ENCODE data around the gene TRPM5. TPM values are rescaled to one million over a fixed set of nuclear protein-coding genes. Genes with fewer than 3 reads are reported as not detected.
A peak's percentile ranks its signal among the peaks of the same experiment; 100 is the strongest.

The TRPM5 gene
- polyA plus RNA-seq, 1 donor: 0.87 TPM

GRCh38 chr11:2444821-2445745 is 769 bp upstream of the TRPM5 start, which contains the start of gene KCNQ1:
Gene KCNQ1, plus strand, starts transcription at chr11:2445008. Its CDS starts 91 bp downstream, at chr11:2445099.
- Histone ChIP-seq H3K4me1 (ENCODE audit: control insufficient read depth, insufficient read depth, low read length) (peaks cover 38% of the 10 kb centered on the region), H3K36me3 (ENCODE audit: control insufficient read depth, insufficient read depth, low read length) (no peaks in the 10 kb centered on the region), H3K9me3 (ENCODE audit: control insufficient read depth, low read depth, low read length) (peaks cover 3% of the 10 kb centered on the region), H3K27ac (ENCODE audit: low read length) (no peak within 1 kb of the TSS), H3K27me3 (ENCODE audit: control insufficient read depth, insufficient read depth, low read length) (peaks cover 28% of the 10 kb centered on the region), H3K4me3 (ENCODE audit: low read length) (peak within 1 kb of the TSS; percentile 49)
- no CpG with 5 or more reads among the region's 116 CpGs for WGBS (ENCODE audit: insufficient coverage, low lambda C conversion rate)
- peak in 1 of 2 donors; percentile 72 for DNase-seq

GRCh38 chr11:2443406-2443805 is 908 bp downstream of the TRPM5 start:
- Histone ChIP-seq H3K4me3 (ENCODE audit: low read length) (peak overlapping the region; percentile 36), H3K9me3 (ENCODE audit: control insufficient read depth, low read depth, low read length) (peaks cover 3% of the 10 kb centered on the region), H3K27me3 (ENCODE audit: control insufficient read depth, insufficient read depth, low read length) (peaks cover 28% of the 10 kb centered on the region), H3K4me1 (ENCODE audit: control insufficient read depth, insufficient read depth, low read length) (peaks cover 38% of the 10 kb centered on the region), H3K36me3 (ENCODE audit: control insufficient read depth, insufficient read depth, low read length) (no peaks in the 10 kb centered on the region), H3K27ac (ENCODE audit: low read length) (no peak overlapping the region)
- no CpG with 5 or more reads among the region's 11 CpGs for WGBS (ENCODE audit: insufficient coverage, low lambda C conversion rate)
- no peak for DNase-seq

GRCh38 chr11:2442589-2442988 is 1.7 kb downstream of the TRPM5 start:
- Histone ChIP-seq H3K36me3 (ENCODE audit: control insufficient read depth, insufficient read depth, low read length) (no peaks in the 10 kb centered on the region), H3K4me1 (ENCODE audit: control insufficient read depth, insufficient read depth, low read length) (peaks cover 38% of the 10 kb centered on the region), H3K4me3 (ENCODE audit: low read length) (no peak overlapping the region), H3K27me3 (ENCODE audit: control insufficient read depth, insufficient read depth, low read length) (peaks cover 28% of the 10 kb centered on the region), H3K27ac (ENCODE audit: low read length) (no peak overlapping the region), H3K9me3 (ENCODE audit: control insufficient read depth, low read depth, low read length) (peaks cover 3% of the 10 kb centered on the region)
- DNase-seq: peak in 1 of 2 donors; percentile 81
- WGBS (ENCODE audit: insufficient coverage, low lambda C conversion rate): 100% methylated on average over 1 of the region's 2 CpGs

GRCh38 chr11:2441171-2441570 is 3.1 kb downstream of the TRPM5 start:
- no peak overlapping the region for H3K27ac ChIP-seq (ENCODE audit: low read length)
- no peaks in the 10 kb centered on the region for H3K36me3 ChIP-seq (ENCODE audit: control insufficient read depth, insufficient read depth, low read length)
- no peak overlapping the region for H3K4me3 ChIP-seq (ENCODE audit: low read length)
- H3K4me1 ChIP-seq (ENCODE audit: control insufficient read depth, insufficient read depth, low read length): peaks cover 32% of the 10 kb centered on the region
- H3K27me3 ChIP-seq (ENCODE audit: control insufficient read depth, insufficient read depth, low read length): peaks cover 22% of the 10 kb centered on the region
- WGBS (ENCODE audit: insufficient coverage, low lambda C conversion rate): no CpG with 5 or more reads among the region's 4 CpGs
- peak in 1 of 2 donors; percentile 64 for DNase-seq
- peaks cover 3% of the 10 kb centered on the region for H3K9me3 ChIP-seq (ENCODE audit: control insufficient read depth, low read depth, low read length)

- peaks cover 17% of the 10 kb centered on the region for H3K27me3 ChIP-seq (ENCODE audit: control insufficient read depth, insufficient read depth, low read length)
- no CpG with 5 or more reads among the region's 8 CpGs for WGBS (ENCODE audit: insufficient coverage, low lambda C conversion rate)
- H3K4me1 ChIP-seq (ENCODE audit: control insufficient read depth, insufficient read depth, low read length): peaks cover 27% of the 10 kb centered on the region
- no peak for DNase-seq
- H3K4me3 ChIP-seq (ENCODE audit: low read length): no peak overlapping the region
- peaks cover 3% of the 10 kb centered on the region for H3K9me3 ChIP-seq (ENCODE audit: control insufficient read depth, low read depth, low read length)
- H3K27ac ChIP-seq (ENCODE audit: low read length): no peak overlapping the region
- H3K36me3 ChIP-seq (ENCODE audit: control insufficient read depth, insufficient read depth, low read length): no peaks in the 10 kb centered on the region
These were observed 3.7 kb downstream of the TRPM5 start for GRCh38 chr11:2440646-2441045.

- peaks cover 24% of the 10 kb centered on the region for H3K4me1 ChIP-seq (ENCODE audit: control insufficient read depth, insufficient read depth, low read length)
- H3K36me3 ChIP-seq (ENCODE audit: control insufficient read depth, insufficient read depth, low read length): no peaks in the 10 kb centered on the region
- no peak overlapping the region for H3K27ac ChIP-seq (ENCODE audit: low read length)
- peaks cover 3% of the 10 kb centered on the region for H3K9me3 ChIP-seq (ENCODE audit: control insufficient read depth, low read depth, low read length)
- no peak for DNase-seq
- H3K27me3 ChIP-seq (ENCODE audit: control insufficient read depth, insufficient read depth, low read length): peaks cover 13% of the 10 kb centered on the region
- H3K4me3 ChIP-seq (ENCODE audit: low read length): no peak overlapping the region
- 86% methylated on average over 1 of the region's 3 CpGs for WGBS (ENCODE audit: insufficient coverage, low lambda C conversion rate)
These were observed 4.5 kb downstream of the TRPM5 start for GRCh38 chr11:2439820-2440219.

GRCh38 chr11:2437516-2437915 is 6.8 kb downstream of the TRPM5 start:
- DNase-seq: no peak
- H3K27ac ChIP-seq (ENCODE audit: low read length): no peak overlapping the region
- WGBS (ENCODE audit: insufficient coverage, low lambda C conversion rate): 100% methylated on average over 1 of the region's 4 CpGs

GRCh38 chr11:2436521-2437031 is 7.7 kb downstream of the TRPM5 start:
- DNase-seq: no peak
- Histone ChIP-seq H3K9me3 (ENCODE audit: control insufficient read depth, low read depth, low read length) (no peaks in the 10 kb centered on the region), H3K27me3 (ENCODE audit: control insufficient read depth, insufficient read depth, low read length) (no peaks in the 10 kb centered on the region), H3K36me3 (ENCODE audit: control insufficient read depth, insufficient read depth, low read length) (no peaks in the 10 kb centered on the region), H3K27ac (ENCODE audit: low read length) (no peak overlapping the region), H3K4me3 (ENCODE audit: low read length) (no peak overlapping the region), H3K4me1 (ENCODE audit: control insufficient read depth, insufficient read depth, low read length) (peaks cover 10% of the 10 kb centered on the region)
- no CpG with 5 or more reads among the region's 13 CpGs for WGBS (ENCODE audit: insufficient coverage, low lambda C conversion rate)

More at GRCh38 chr11:2437516-2437915, 6.8 kb downstream of the TRPM5 start:
- Histone ChIP-seq H3K4me3 (ENCODE audit: low read length) (no peak overlapping the region), H3K4me1 (ENCODE audit: control insufficient read depth, insufficient read depth, low read length) (peaks cover 16% of the 10 kb centered on the region), H3K9me3 (ENCODE audit: control insufficient read depth, low read depth, low read length) (no peaks in the 10 kb centered on the region), H3K36me3 (ENCODE audit: control insufficient read depth, insufficient read depth, low read length) (no peaks in the 10 kb centered on the region), H3K27me3 (ENCODE audit: control insufficient read depth, insufficient read depth, low read length) (no peaks in the 10 kb centered on the region)

GRCh38 chr11:2436013-2436520 is 8.2 kb downstream of the TRPM5 start:
- Histone ChIP-seq H3K27ac (ENCODE audit: low read length) (no peak overlapping the region), H3K9me3 (ENCODE audit: control insufficient read depth, low read depth, low read length) (no peaks in the 10 kb centered on the region), H3K4me1 (ENCODE audit: control insufficient read depth, insufficient read depth, low read length) (peaks cover 5% of the 10 kb centered on the region), H3K4me3 (ENCODE audit: low read length) (no peak overlapping the region), H3K27me3 (ENCODE audit: control insufficient read depth, insufficient read depth, low read length) (no peaks in the 10 kb centered on the region), H3K36me3 (ENCODE audit: control insufficient read depth, insufficient read depth, low read length) (no peaks in the 10 kb centered on the region)
- no peak for DNase-seq
- no CpG with 5 or more reads among the region's 10 CpGs for WGBS (ENCODE audit: insufficient coverage, low lambda C conversion rate)

GRCh38 chr11:2435288-2436012 is 8.9 kb downstream of the TRPM5 start:
- Histone ChIP-seq H3K36me3 (ENCODE audit: control insufficient read depth, insufficient read depth, low read length) (no peaks in the 10 kb centered on the region), H3K4me1 (ENCODE audit: control insufficient read depth, insufficient read depth, low read length) (no peaks in the 10 kb centered on the region), H3K27ac (ENCODE audit: low read length) (no peak overlapping the region), H3K4me3 (ENCODE audit: low read length) (no peak overlapping the region), H3K9me3 (ENCODE audit: control insufficient read depth, low read depth, low read length) (peaks cover 4% of the 10 kb centered on the region), H3K27me3 (ENCODE audit: control insufficient read depth, insufficient read depth, low read length) (no peaks in the 10 kb centered on the region)
- DNase-seq: no peak
- 91% methylated on average over 5 of the region's 12 CpGs for WGBS (ENCODE audit: insufficient coverage, low lambda C conversion rate)

All from large intestine (tissue), 3 donors.